ENCODE results near the gene FCER2.

FCER2 gene

DNA sequence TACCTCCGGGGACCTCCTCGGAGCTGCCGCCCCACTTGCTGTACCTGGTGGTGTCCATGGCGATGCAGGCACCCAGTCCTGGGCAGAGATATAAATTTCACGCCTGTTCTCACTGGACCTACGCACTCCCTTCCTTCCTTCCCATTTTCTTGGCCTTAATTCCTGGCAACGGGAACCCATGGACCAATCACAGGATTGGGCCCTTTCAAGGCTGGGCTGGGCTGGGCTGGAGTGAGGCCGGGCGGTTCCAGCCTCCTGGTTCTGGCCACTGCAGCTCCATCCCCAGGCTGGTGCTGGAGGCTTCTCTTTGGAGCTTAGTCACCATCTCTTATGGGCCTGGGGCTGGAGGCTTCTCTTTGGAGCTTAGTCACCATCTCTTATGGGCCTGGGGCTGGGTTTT, 30.1 kb upstream of the FCER2 start, which contains the start of gene CLEC4G:
CLEC4G (minus strand) TSS at position 66 of the 400 bp plus-strand sequence; CDS start at position 58, 8 bp downstream.
- no peak for DNase-seq (ENCODE audit: low spot score)

DNA sequence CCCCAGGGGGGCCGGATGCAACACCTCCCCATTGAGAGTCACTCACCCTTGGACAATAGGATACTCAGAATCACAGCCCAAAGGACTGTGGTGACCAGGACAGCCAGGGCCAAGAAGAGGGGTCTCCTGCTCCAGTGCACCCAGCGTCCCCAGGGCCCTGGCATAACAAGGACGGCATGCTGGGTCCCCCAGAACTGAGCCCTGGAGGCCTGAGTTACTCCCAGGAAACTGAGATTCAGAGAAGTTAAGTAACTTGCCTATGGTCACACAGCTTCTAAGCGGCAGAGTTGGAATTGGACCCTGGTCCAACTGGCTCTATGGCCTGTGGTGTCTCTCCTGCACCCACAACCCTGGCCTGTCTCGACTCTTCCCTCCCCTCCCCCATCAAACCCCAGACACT, 29.7 kb upstream of the FCER2 start:
- no peak for DNase-seq (ENCODE audit: low spot score)

DNA sequence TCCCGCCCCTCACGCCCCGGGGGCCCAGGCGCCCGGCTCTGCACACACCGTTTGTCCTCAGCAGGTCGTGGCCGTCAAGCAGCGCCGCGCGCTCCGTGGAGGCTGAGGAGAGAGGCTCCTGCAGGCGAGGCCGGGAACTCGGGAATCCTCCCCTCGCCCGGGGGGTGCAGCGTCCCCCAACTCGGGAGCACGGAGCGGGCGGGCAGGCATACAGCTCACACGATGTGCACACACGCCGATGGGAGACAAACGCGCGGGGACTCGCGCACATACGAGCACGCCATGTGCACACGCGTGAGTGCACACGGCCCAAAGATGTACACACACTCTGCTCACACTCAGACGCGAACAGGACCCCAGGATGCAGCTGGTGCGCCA, 29.3 kb upstream of the FCER2 start:
- DNase-seq (ENCODE audit: low spot score) = no peak

DNA sequence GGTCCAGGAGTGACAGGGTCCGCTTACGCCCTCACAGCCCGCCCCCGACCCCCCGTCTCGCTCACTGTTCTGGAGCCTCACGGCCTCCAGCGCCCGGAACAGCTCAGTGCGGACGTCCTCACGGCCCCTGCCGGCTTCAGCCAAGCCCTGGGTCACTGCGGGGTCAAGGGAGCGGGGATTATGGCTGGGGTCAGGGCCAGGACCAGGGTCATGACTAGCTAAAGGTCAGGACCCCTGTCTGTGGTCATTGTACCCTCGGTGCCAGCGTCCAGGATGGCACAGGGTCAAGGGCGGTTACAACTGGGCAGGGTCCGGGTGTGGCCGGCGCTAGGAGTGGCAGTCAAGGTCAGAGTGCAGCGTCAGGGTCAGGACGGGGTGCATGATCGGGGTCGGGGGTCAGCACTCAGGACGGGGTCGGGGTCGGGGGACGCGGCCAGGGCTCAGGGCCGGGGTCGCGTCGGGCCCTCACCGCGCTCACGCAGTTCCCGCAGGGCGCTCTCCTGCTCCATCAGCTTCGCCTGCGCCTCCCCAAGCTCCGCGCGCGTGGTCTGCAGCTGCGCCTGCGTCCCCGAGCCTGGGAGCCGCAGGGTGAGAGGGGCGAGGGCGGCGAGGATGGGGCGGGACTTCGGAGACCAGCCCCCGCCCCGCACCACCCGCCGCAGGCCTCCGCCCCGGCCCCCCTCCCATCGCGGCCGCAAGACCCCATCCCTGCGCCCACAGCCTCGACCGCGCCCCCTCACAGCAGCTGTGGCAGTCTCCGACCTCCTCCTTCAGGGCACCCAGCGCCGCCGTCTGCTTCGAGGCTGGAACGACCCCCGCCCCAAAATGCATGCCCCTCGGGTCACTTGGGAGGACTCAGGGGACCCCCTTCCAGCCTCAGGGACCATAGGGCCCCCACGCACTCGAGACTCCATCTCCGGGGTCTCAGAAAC, 28.6 kb upstream of the FCER2 start:
- DNase-seq (ENCODE audit: low spot score) = no peak

DNA sequence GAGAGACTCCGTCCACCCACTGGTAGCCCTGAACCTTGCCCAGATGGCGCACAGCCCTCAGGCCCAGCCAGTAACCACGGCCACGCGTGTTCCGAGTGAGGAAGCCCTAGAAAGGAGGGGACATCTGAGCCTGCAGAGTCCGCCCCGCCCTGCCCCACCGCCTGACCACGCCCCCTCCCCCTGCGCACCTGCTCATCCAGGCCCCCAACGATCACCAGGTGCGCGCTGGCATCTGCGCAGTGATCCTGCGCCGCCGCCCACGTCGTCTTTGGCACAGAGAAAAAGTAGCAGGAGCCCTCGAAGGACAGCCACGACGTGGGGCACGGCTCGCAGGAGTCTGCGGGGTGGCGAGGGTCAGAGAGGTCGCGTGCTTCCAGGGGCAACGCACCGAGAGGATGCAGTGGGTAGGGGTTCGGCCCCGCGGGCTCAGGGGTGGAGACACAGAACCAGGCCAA, 27.9 kb upstream of the FCER2 start:
- DNase-seq (ENCODE audit: low spot score) = no peak

DNA sequence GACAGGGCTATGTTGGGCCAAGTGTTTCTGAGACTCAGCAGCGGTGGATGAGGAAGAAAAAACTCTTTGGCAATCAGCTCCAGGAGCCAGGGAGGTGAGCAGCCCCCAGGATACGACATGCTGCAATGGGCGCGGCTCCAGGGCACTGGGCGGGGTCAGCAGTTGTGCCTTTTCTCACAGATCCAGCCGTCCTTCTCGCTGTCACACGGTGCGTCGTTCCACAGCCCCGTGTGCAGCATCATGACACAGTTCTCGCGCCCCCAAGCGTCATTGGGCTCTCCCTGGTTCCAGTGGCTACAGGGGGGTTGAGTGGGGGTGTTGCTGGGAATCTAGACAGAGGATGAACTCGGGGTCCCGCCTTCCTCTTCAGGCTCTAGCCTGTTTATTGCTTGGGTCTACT, 27.3 kb upstream of the FCER2 start:
- no peak for DNase-seq (ENCODE audit: low spot score)

DNA sequence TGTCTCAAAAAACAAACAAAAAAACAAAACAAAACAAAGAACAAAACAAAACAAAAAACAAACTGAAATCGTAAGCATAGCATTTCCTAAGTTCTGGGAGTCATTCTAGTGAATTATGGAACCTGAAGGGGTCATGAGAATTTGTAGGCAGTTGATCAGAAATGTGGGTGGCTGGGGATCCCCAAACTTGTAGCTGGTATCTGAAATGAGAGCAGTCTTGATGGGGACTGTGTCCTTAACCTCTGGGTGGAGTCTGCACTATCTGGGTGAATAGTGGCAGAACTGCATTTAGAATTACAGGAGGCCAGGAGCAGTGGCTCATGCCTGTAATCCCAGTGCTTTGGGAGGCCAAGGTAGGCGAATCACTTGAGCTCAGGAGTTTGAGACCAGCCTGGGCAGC, 23.9 kb upstream of the FCER2 start:
- DNase-seq (ENCODE audit: low spot score) = no peak

DNA sequence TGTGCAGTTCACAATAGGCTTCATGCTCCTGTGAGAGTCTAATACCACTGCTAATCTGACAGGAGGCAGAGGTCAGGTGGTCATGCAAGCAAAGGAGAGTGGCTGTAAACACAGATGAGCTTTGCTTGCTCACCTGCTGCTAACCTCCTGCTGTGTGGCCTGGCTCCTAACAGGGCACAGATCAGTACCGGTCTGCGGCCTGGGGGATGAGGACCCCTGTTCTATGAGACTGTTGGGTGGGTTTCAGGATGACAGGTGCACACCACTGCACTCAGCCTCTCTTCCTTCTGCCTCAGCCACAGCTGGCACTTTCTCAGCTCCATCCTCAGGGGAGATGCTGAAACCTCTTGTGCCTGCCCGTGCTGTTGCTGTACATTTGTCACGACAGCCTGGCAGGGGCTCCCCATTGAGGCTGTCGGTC, 20.3 kb upstream of the FCER2 start:
- DNase-seq (ENCODE audit: low spot score) = no peak

DNA sequence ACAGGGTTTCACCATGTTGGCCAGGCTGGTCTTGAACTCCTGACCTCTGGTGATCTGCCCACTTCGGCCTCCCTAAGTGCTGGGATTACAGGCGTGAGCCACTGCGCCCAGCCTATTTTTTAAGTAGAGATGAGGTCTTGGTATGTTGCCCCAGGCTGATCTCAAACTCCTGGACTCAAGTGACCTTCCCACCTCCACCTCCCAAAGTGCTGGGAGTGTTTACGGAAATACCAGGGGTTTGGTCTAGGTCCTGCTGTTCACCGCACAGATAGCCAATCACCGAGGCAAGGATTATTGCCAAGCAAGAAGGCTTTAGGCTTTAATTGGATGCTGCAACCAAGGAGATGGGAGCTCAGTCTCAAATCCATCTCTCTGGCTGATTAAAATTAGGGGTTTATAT, 18.4 kb upstream of the FCER2 start:
- DNase-seq (ENCODE audit: low spot score) = no peak

DNA sequence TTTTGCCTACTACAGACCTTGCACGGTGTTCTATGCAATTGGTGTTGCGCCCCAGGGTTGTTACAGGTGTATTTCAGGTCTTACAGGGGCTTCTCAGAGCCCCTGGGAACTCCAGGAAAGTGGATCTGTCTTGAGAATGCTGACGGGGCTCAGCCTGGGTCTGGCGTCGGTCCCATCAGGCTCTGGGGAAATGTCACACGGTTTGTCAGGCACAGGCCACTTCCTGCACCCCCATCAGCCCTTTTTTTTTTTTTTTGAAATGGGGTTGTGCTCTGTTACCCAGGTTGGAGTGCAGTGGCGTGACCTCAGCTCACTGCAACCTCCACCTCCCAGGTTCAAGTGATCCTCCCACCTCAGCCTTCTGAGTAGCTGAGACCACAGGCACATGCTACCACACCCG, 16.7 kb upstream of the FCER2 start:
- no peak for DNase-seq (ENCODE audit: low spot score)

DNA sequence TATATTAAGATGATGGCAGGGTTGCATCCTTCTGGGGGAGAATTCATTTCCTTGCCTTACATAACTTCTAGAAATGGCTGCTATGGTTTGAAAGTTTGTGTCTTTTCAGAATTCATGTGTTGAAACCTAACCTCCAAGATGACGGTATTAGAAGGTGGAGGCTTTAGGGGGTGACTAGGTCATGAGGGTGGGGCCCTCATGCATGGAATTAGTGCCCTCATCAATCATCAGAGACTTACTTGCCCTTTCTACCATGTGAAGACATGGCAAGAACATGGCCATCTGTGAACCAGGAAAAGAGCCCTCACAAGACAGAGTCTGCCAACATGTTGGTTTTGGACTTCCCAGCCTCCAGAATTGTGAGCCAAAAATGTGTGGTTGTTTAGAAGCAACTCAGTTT, 14.8 kb upstream of the FCER2 start:
- no peak for DNase-seq (ENCODE audit: low spot score)

DNA sequence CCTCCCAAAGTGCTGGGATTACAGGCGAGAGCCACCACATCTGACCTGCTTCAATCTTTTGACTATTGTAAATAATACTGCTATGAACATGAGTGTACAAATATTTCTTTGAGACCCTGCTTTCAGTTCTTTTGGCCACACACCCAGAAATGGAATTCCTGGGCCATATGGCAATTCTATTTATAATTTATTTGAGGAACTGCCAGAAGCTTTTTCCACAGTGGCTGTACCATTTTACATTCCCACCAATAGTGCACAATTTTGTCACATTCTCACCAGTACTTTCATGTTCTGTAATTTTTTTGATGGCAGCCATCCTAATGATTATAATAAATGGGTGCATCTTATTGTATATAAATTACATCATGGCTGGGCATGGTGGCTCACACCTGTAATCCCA, 13.7 kb upstream of the FCER2 start:
- no peak for DNase-seq (ENCODE audit: low spot score)

DNA sequence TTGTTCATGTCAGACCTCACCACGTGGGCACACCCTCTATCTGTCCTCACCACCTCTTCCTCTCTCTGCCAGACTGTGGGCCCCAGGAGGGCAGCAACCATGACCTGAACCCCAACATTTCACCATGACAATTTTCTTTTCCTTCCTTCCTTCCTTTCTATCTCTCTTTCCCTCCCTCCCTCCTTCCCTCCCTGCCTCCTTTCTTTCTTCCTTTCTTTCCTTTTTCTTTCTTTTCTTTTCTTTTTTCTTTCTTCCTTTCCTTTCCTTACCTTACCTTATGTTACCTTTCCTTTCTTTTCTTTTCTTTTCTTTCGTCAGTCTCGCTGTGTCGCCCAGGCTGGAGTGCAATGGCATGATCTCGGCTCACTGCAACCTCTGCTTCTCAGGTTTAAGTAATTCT, 8.7 kb upstream of the FCER2 start:
- DNase-seq (ENCODE audit: low spot score) = no peak

DNA sequence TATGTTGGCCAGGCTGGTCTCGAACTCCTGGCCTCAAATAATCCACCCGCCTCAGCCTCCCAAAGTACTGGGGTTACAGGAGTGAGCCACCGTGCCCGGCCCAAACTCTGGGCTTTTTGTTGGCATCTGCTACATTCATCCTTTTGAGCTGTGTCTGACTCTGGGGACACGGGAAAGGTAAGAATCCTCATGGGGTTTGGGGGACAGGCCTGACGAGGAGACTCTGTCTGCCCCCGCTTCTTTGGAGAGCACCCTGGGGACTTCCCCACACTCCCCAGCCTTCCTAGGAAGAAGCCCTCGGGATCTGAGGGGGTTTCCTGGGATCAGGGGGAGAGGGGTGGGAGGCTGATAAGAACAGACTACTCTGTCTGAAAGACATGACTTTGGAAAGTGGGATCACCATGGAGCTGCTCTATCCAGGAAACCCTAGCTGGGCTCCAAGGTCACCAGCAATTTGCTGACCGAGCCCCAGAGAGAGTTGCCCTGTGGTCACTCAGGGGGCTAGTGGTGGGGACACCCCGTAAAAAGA, 8.1 kb upstream of the FCER2 start:
- no peak for DNase-seq (ENCODE audit: low spot score)

DNA sequence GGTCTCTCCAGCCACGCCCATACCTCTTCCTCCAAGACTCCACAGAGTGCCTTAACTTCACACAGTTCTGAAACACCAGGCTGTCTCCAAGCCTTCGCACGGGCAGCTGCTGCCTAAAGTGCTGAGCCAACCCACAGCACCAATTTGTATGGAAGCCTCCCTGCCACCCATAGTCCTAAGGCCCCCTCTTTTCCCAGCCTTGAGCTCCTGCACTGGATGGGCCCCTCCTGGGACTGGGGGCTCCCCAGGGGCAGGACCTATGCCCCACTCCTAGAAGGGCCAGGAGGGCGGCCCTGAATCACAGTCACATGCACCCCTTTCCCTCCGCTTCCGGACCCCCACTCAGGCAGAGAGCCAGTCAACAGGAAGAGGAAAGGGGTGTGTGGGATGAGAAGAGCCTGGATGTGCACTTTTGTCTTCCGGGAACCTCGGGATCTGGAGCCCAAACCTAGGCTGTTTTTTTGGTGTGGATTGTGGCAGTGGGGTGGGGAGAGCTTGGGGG, 5.1 kb upstream of the FCER2 start:
- no peak for DNase-seq (ENCODE audit: low spot score)

DNA sequence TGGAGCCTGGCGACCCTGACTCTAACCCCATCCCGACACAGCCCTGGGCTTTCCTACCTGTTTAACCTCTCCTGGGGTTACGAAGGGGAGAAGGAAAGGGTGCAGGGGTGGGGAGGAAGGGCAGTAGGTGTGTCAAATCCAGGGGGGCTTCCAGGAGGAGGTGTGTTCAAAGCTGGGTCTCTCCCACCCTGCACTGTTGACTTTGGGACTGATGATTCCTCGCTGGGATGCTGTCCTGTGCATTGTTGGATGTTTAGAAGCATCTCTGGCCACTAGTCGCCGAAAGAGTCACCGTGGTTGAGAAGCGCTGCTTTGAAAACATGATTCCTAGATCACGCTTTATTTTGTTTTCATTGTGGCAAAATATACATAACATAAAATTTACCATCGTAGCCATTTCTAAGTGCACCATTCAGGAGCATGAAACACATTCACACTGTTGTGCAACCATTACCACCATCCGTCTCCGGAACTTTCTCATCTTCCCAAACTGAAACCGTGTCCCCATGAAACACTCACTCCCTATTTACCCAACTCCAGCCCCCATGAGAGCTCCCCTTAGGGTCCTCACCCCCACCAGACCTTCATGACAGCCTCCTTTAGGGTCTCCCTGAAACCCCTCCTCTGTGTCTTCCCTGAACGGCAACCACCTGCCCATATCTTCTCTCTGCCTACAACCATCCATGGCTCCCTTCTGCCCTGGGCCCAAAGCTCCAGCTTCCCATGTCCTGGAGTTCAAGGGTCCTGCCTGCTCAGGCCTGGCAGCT, 4.4 kb upstream of the FCER2 start:
- DNase-seq (ENCODE audit: low spot score) = no peak

DNA sequence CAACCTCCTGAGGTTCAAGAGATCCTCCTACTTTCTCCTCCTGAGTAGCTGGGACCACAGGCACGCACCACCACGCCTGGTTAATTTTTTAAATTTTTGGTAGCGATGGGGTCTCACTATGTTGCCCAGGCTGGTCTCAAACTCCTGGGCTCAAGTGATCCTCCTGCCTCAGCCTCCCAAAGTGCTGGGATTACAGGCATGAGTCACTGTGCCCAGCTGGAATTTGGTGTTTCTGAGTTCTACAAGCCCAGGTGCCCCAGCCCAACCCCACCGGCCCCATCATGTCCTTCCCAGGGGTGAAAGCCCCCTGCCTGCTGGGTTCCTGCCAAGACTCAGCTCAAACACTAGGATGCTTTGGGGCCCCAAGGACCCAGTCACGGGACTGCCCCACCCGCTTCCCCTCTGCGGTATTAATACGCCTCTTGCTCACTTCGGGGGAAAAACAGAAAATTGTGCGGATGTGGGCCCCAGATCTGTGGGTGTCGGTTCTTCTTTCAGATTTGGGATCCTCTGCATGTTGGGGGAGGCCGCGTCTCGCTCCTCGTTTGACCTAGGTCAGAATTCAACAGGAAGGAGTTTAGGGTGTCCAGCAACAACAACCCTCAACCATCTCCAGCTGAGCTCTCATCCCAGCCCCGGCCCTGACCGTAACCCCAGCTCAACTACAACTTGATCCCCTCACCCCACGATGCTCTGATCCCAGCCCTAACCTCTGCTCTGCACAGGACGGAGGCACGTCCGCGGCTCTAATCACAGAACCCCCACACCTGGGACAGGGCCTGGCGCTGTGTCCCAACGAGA, 3.7 kb upstream of the FCER2 start:
- no peak for DNase-seq (ENCODE audit: low spot score)

DNA sequence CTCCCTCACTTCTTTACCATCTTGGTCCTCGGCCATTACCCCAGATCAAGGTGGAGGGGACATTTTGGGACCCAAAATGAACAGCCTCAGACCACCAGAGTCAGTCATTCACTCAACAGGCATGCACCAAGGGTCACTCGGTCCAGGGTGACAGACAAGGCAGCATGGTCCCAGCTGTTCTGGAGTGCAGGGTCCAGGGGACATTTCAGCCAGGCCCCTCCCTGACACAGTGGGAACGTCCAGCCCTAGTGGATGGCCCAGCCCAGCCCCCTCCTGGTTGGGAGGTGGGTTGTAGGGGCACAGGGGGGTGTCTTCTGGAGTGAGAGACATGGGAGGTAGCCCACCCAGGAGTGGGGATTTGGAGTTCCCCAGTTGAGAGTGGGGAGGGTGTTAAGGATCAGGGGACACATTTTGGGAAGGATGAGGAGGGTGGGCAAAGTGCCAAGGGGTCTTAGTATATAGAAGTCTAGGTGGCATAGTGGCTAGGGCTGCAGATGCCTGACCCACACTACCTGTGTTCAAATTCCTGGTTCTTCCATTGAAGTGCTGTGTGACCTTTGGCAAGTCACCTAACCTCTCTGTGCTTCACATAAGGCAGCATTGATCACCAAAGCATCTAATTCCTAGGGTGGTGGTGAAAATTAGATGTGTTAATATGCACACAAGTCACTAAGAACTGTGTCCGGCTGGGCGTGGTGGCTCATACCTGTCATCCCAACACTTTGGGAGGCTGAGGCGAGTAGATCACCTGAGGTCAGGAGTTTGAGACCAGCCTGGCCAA, 2.5 kb upstream of the FCER2 start:
- DNase-seq (ENCODE audit: low spot score) = no peak

DNA sequence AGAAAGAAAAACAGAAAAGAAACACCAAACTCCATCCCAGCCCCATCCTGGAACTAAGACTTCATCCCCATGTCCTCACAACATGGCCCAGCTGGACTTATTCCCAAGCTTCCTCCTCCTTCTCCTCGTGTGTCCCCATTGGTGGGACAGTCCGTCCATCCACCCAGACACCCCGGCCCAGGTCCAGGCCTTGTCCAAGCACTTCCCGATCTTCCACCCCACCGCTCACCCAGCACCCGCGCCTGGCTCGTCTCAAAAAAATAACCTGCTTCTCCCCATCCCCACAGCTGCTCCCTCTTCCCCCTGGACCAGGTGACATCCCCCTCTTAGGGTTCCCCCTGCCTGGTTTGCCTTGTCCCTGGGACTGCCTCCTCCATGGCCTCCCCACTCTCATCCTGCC, 1.4 kb upstream of the FCER2 start:
- DNase-seq (ENCODE audit: low spot score) = no peak

DNA sequence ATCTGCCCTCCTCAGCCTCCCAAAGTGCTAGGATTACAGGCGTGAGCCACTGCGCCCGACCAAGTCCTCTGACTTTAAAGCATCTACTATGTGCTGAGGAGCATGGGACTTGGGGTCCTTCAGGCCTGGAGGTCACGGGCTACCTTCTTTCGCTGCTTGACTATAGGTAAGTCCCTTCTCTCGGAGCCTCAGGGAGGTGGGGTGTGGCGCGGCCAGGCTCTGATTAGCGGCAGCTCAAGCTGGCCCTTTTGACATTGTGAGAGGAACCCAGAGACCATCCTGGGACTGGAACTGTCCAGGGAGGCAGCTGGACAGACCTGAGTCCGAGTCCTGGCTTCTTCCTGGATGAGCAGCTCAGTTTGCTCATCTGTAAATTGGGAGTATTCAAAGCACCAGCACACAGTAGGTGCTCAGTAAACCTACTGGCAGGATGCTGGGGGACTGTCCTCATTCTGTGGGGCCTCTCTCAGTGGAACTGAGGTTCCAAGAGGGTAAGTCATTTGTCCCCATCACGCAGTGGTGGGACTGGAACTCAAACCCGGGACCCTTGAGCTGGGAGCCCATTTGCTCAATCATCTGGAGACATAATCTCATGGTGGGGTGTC, 780 bp downstream of the FCER2 start:
- DNase-seq (ENCODE audit: low spot score) = no peak
